Adrenal gland (tissue), 12 donors: ENCODE measurements around the gene STXBP5. TPM values are rescaled to one million over a fixed set of nuclear protein-coding genes. Genes with fewer than 3 reads are reported as not detected.

ENCODE experiments used
- DNase-seq, 7 donors: peaks; one replicate each; pipeline ENCODE4 v3.0.0-alpha.2; 2019 to 2020
- H3K27ac ChIP-seq, 5 donors: fragments of 200-600 bp; sonication (generic) in 4 of 5; 1 replicate in 3 of 5; 2 replicates in 2 of 5; pipeline versions ENCODE4 v1.5.1 to v1.8.0; 2016 to 2020; ENCODE audit warnings: mild to moderate bottlenecking in 1 of 5
- H3K27me3 ChIP-seq: fragments of 200-600 bp; 2 replicates; pipeline ENCODE4 v1.8.0; 2021
- H3K36me3 ChIP-seq, 2 donors: fragments of 200-600 bp; replicated peaks in 1 of 2; 1 replicate in 1 of 2; 2 replicates in 1 of 2; pipeline versions ENCODE4 v1.5.1 to v1.8.0; 2018 to 2022
- H3K4me1 ChIP-seq, 2 donors: fragments of 200-600 bp; replicated peaks in 1 of 2; 1 replicate in 1 of 2; 2 replicates in 1 of 2; pipeline versions ENCODE4 v1.5.1 to v1.8.0; 2018 to 2021
- H3K4me3 ChIP-seq, 4 donors: fragments of 200-600 bp; sonication (generic) in 3 of 4; one replicate each; pipeline ENCODE4 v1.5.1; 2016 to 2018
- H3K9me3 ChIP-seq, 3 donors: fragments of 200-600 bp; sonication (generic) in 1 of 3; replicated peaks in 1 of 3; 1 replicate in 2 of 3; 2 replicates in 1 of 3; pipeline versions ENCODE4 v1.5.1 to v1.8.0; 2016 to 2021
- CTCF ChIP-seq, 6 experiments: fragments of 450-650 bp in 4 of 6; fragments of 200-600 bp in 2 of 6; sonication (generic) in 1 of 6; IDR thresholded peaks; 1 replicate in 5 of 6; 2 replicates in 1 of 6; pipeline versions ENCODE4 v1.5.1 to v1.8.0; 2016 to 2021; ENCODE audit warnings: antibody characterized with exemption in 6 of 6, mild to moderate bottlenecking in 2 of 6, moderate library complexity in 1 of 6
- POLR2A ChIP-seq, 2 donors: fragments of 450-650 bp; IDR thresholded peaks; one replicate each; pipeline ENCODE4 v1.6.1; 2017; ENCODE audit warnings: antibody characterized with exemption in 2 of 2, mild to moderate bottlenecking in 2 of 2, moderate library complexity in 1 of 2
- WGBS, 4 donors: extraction: QIAGEN DNeasy Blood & Tissue Kit in 2 of 4; methylation state at CpG; one replicate each; pipeline versions ENCODE4 v1.1.5 to v1.1.7; 2013 to 2017; 5-methylcytosine and 5-hydroxymethylcytosine counted together
- intact Hi-C, 2 donors: fragments of 100-400 bp; cut with DNase I; formaldehyde crosslinking; loops; one replicate each; pipeline versions ENCODE4 v1.14.1 to v1.15.0; 2022 to 2023
- polyA plus RNA-seq, 3 donors: library from polyadenylated mRNA; stranded (reverse); fragments of 200-250 nt in 2 of 3; fragments of 350-450 nt in 1 of 3; fragmentation: Illumina TruSeq in 1 of 3; extraction: RNeasy Lipid Tissue Mini Kit (QIAGEN cat#74804) in 1 of 3; gene quantifications; one replicate each; pipeline ENCODE4 v1.2.3, GENCODE V29; 2013 to 2014
- total RNA-seq, 9 donors: library from RNA; depleted of rRNA in 4 of 9; stranded (reverse); fragments of >200 nt in 4 of 9; fragments of 120-200 nt in 1 of 9; fragmentation: NEBNext Ultra II Directional in 1 of 9; extraction: Animal tissue kit (Norgen Biotek cat#: 25700) in 1 of 9; gene quantifications; one replicate each; pipeline versions ENCODE4 v1.1.0 to v1.2.4, GENCODE V29; 2013 to 2023
- donor health status: healthy with polysubstance abuse.
- donor health status: Bipolar disorder and iron deficiency.
- donor health status: DM: yes; HTN: yes; CAD: no.
- donor health status: DM: no; HTN: no; CAD: no.
- donor health status: DM: no; HTN: no; CAD: no.
- donor health status: DM: yes; HTN: yes; CAD: no.

Gene STXBP5
- total and polyA plus RNA-seq, 12 donors = 18.0 to 66.3 (median 30.1) TPM

- 90 to 97% (median 95%) methylated on average over 3 of the region's 3 CpGs for WGBS, 4 donors
- Histone ChIP-seq H3K9me3 (no peaks in the 10 kb centered on the region), H3K36me3 (no peaks in the 10 kb centered on the region), H3K27ac (no peak overlapping the region), H3K4me3 (no peak overlapping the region), H3K27me3 (no peaks in the 10 kb centered on the region), H3K4me1 (no peaks in the 10 kb centered on the region)
- no peak for TF ChIP-seq POLR2A (IDR thresholded peaks at IDR 0.05)
- no peak for TF ChIP-seq CTCF (IDR thresholded peaks at IDR 0.05)
- no peak for DNase-seq
- intact Hi-C loops = no loop called here
Measured at GRCh38 chr6:147381712-147382111, 177.5 kb downstream of the STXBP5 start.

GRCh38 chr6:147382945-147383554, 178.8 kb downstream of the STXBP5 start:
- Histone ChIP-seq H3K27ac (no peak overlapping the region), H3K9me3 (no peaks in the 10 kb centered on the region), H3K4me1 (no peaks in the 10 kb centered on the region), H3K4me3 (no peak overlapping the region), H3K36me3 (no peaks in the 10 kb centered on the region), H3K27me3 (no peaks in the 10 kb centered on the region)
- TF ChIP-seq CTCF (IDR thresholded peaks at IDR 0.05) (peak; percentile 13 to 47 (median 34)), POLR2A (IDR thresholded peaks at IDR 0.05) (no peak)
- intact Hi-C loops = no loop called here
- WGBS, 4 donors = 93 to 97% (median 95%) methylated on average over 6 of the region's 6 CpGs
- DNase-seq = no peak

- WGBS, 4 donors = 95 to 97% (median 97%) methylated on average over 2 of the region's 2 CpGs
- no peaks in the 10 kb centered on the region for H3K9me3 ChIP-seq
- intact Hi-C loops = no loop called here
- H3K36me3 ChIP-seq = no peaks in the 10 kb centered on the region
- no peak for DNase-seq
- H3K27me3 ChIP-seq = no peaks in the 10 kb centered on the region
- no peak overlapping the region for H3K4me3 ChIP-seq
- H3K27ac ChIP-seq = no peak overlapping the region
- no peak for TF ChIP-seq POLR2A (IDR thresholded peaks at IDR 0.05)
- TF ChIP-seq CTCF (IDR thresholded peaks at IDR 0.05) = no peak
- H3K4me1 ChIP-seq = no peaks in the 10 kb centered on the region
Measured at GRCh38 chr6:147384029-147384428, 179.8 kb downstream of the STXBP5 start.

DNA sequence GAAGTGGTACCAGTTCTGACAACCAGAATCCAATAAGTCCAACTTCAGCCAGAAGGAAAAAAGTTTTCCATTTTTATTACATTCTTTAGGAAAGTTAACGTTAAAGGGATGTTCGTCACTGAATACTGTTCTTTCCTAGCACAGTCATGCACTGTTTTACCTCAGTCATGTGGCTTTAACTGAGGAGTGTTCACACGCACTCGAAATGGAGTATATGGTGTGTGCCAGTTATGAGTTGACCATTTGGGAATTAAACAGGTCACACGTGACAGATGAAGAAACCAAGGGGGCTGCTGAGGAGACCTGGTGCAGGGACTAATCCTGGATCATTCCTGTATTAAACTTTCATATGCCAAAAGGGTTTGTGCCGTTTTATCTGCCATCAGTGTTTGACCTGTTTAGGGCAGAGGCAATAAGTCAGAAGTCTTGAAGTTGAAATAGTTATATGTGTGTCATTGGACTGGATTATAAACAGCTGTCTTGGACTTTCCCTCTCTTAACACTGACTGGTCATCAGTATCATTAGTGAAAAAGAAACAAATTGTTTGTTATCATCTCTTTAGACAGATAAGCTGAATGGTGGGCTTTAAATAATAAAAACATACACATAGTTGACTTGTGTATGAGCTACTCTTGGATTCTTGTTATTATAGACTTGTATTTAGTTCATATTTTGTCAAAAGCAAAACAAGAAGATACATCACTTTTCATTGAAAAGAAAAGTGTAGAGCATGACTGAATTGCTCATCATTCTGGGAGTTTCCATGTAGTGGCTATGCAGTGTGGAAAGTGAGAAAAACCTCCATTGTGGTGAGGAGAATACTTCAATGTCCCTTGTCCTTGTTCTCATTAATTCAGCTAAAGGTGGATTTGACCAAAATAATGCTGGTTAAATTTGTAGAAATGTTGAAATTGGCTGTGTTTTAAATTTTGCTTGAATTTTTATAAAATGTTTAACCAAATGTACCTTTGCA, 180.8 kb downstream of the STXBP5 start:
- WGBS, 4 donors = 84 to 92% (median 90%) methylated on average over 6 of the region's 6 CpGs
- Histone ChIP-seq H3K36me3 (no peaks in the 10 kb centered on the region), H3K27ac (no peak overlapping the region), H3K4me3 (no peak overlapping the region), H3K4me1 (no peaks in the 10 kb centered on the region), H3K9me3 (no peaks in the 10 kb centered on the region), H3K27me3 (no peaks in the 10 kb centered on the region)
- TF ChIP-seq POLR2A (IDR thresholded peaks at IDR 0.05) = no peak
- TF ChIP-seq CTCF (IDR thresholded peaks at IDR 0.05) = no peak
- intact Hi-C loops = no loop called here
- DNase-seq = no peak
